ENCODE data around the gene TNNT2.

The TNNT2 gene

GRCh38 chr1:201325678-201326060 lies 51.8 kb downstream of the TNNT2 start:
- no peak overlapping the region for H3K27ac ChIP-seq (ENCODE audit: low read depth, low read length)
- H3K27me3 ChIP-seq (ENCODE audit: insufficient read depth, low read length): no peaks in the 10 kb centered on the region
- no peaks in the 10 kb centered on the region for H3K79me2 ChIP-seq (ENCODE audit: control insufficient read depth, insufficient read depth, low read length, unreplicated experiment)
- no peak overlapping the region for H3K4me3 ChIP-seq (ENCODE audit: low read depth, low read length)
- H3K4me1 ChIP-seq (ENCODE audit: control insufficient read depth, insufficient read depth, low read length, unreplicated experiment): no peaks in the 10 kb centered on the region
- H3K36me3 ChIP-seq (ENCODE audit: insufficient read depth, low read length): no peaks in the 10 kb centered on the region
- no peak overlapping the region for H2AFZ ChIP-seq (ENCODE audit: low read length, unreplicated experiment)

DNA sequence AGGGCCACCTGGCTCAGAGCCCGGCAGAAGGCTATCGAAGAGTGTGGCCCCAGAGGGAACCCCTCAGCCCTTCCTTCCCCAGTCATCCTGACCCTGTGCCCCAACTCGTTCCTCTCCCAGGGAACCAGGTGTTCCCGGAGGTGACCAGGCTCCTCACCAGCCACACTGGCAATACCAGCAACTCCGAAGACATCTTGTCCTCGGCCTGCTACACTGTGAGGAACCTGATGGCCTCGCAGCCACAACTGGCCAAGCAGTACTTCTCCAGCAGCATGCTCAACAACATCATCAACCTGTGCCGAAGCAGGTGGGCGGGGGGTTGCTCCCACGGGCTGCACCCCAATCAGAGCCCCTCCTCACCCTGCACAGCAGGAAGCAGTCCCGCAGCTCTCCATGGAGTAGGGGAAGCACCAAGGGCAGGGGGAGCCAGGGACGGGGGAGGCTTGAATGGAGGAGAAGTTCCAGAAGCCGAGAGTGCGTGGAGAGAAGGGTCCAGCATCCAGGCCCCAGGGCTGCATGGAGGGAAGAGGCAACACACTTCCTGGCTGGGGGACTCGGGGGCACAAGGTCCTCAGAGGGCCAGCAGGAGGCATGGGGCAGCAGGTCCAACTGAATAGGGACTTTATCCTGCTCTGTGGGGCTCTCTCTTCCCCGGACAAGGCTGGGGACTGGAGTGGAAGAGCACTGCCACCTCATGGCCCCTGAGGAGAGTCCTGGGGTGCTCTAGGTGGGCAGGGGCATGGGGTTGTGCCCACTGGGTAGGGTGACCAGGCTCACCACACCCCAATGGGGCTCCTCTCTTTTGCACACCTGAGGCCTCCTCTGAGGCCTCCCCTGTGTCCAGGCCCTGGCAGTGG lies 52.4 kb downstream of the TNNT2 start:
- H2AFZ ChIP-seq (ENCODE audit: low read length, unreplicated experiment): no peak overlapping the region
- no peaks in the 10 kb centered on the region for H3K36me3 ChIP-seq (ENCODE audit: insufficient read depth, low read length)
- no peak overlapping the region for H3K27ac ChIP-seq (ENCODE audit: low read depth, low read length)
- no peaks in the 10 kb centered on the region for H3K27me3 ChIP-seq (ENCODE audit: insufficient read depth, low read length)
- no peak overlapping the region for H3K4me3 ChIP-seq (ENCODE audit: low read depth, low read length)
- no peaks in the 10 kb centered on the region for H3K79me2 ChIP-seq (ENCODE audit: control insufficient read depth, insufficient read depth, low read length, unreplicated experiment)
- no peaks in the 10 kb centered on the region for H3K4me1 ChIP-seq (ENCODE audit: control insufficient read depth, insufficient read depth, low read length, unreplicated experiment)

DNA sequence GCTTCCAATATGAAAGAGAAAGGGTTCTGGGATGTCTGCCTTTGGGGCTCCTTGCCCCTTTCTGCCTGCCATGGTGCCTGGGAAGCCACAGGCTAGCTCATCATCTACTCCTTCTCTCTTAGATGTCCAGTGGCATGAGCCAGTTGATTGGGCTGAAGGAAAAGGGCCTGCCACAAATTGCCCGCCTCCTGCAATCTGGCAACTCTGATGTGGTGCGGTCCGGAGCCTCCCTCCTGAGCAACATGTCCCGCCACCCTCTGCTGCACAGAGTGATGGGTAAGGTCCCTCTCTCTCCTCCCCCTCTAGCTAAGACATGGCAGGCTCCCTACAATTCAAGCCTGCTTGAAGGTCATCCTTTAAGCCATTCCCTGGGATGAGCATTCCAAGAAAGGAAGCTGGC lies 53.2 kb downstream of the TNNT2 start:
- Histone ChIP-seq H3K4me1 (ENCODE audit: control insufficient read depth, insufficient read depth, low read length, unreplicated experiment) (no peaks in the 10 kb centered on the region), H3K4me3 (ENCODE audit: low read depth, low read length) (no peak overlapping the region), H3K36me3 (ENCODE audit: insufficient read depth, low read length) (no peaks in the 10 kb centered on the region), H3K27me3 (ENCODE audit: insufficient read depth, low read length) (no peaks in the 10 kb centered on the region), H3K79me2 (ENCODE audit: control insufficient read depth, insufficient read depth, low read length, unreplicated experiment) (no peaks in the 10 kb centered on the region), H3K27ac (ENCODE audit: low read depth, low read length) (no peak overlapping the region), H2AFZ (ENCODE audit: low read length, unreplicated experiment) (no peak overlapping the region)

GRCh38 chr1:201322653-201323510 lies 54.6 kb downstream of the TNNT2 start:
- H3K27me3 ChIP-seq (ENCODE audit: insufficient read depth, low read length): no peaks in the 10 kb centered on the region

DNA sequence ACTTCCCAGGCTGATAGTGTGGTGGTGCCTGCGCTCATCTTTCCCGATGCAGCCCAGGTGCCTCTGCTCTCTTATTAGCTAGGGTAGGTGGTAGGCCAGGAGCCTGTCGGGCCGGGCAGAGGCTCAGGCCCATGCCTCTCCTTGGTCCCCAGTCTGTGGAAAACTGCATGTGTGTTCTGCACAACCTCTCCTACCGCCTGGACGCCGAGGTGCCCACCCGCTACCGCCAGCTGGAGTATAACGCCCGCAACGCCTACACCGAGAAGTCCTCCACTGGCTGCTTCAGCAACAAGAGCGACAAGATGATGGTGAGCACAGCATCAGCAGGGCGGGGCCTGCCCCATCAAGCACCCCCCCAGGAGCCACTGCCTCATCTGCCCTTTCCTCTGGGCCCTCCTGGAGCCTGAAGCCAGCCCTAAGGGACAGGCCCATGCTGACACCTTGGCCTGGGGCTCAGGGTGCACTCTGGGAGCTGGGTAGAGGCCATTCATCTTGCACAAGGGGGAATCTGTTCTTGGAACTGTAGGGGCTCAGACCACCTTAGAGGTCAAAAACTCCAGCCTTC lies 55.6 kb downstream of the TNNT2 start:
- no peak overlapping the region for H3K4me3 ChIP-seq (ENCODE audit: low read depth, low read length)
- H3K79me2 ChIP-seq (ENCODE audit: control insufficient read depth, insufficient read depth, low read length, unreplicated experiment): no peaks in the 10 kb centered on the region
- no peaks in the 10 kb centered on the region for H3K27me3 ChIP-seq (ENCODE audit: insufficient read depth, low read length)
- H3K4me1 ChIP-seq (ENCODE audit: control insufficient read depth, insufficient read depth, low read length, unreplicated experiment): no peaks in the 10 kb centered on the region
- no peak overlapping the region for H2AFZ ChIP-seq (ENCODE audit: low read length, unreplicated experiment)
- no peaks in the 10 kb centered on the region for H3K36me3 ChIP-seq (ENCODE audit: insufficient read depth, low read length)
- no peak overlapping the region for H3K27ac ChIP-seq (ENCODE audit: low read depth, low read length)

More at GRCh38 chr1:201322653-201323510, 54.6 kb downstream of the TNNT2 start:
- no peak overlapping the region for H3K4me3 ChIP-seq (ENCODE audit: low read depth, low read length)
- no peaks in the 10 kb centered on the region for H3K36me3 ChIP-seq (ENCODE audit: insufficient read depth, low read length)
- H3K4me1 ChIP-seq (ENCODE audit: control insufficient read depth, insufficient read depth, low read length, unreplicated experiment): no peaks in the 10 kb centered on the region
- no peak overlapping the region for H2AFZ ChIP-seq (ENCODE audit: low read length, unreplicated experiment)
- no peaks in the 10 kb centered on the region for H3K79me2 ChIP-seq (ENCODE audit: control insufficient read depth, insufficient read depth, low read length, unreplicated experiment)
- H3K27ac ChIP-seq (ENCODE audit: low read depth, low read length): no peak overlapping the region

DNA sequence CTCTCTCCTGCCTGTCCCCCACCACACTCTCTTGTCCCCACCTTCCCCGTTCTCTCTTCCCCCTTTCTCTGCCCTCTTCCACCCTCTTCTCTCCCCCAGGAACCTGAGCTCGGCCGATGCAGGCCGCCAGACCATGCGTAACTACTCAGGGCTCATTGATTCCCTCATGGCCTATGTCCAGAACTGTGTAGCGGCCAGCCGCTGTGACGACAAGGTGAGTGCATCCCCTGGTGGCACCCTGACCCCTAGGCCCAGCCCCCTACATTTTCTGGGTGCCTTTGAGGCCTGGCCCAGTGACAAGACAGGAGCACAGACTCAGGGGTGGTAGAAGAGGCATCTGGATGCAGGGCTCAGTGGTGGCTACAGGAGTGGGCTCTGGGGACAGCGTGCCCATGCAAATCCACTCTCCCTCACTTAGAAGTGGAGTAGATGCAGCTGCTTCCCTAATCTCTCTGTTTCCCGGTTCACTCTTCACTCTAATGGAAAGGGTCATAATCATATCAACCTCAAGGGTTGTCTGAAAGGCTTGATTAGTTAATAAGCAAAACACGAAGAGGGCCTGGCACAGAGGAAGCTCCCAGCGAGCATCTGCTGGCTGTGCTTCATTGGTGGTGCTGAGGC lies 57.2 kb downstream of the TNNT2 start:
- Histone ChIP-seq H3K4me1 (ENCODE audit: control insufficient read depth, insufficient read depth, low read length, unreplicated experiment) (no peaks in the 10 kb centered on the region), H3K27ac (ENCODE audit: low read depth, low read length) (no peak overlapping the region), H3K27me3 (ENCODE audit: insufficient read depth, low read length) (no peaks in the 10 kb centered on the region), H3K36me3 (ENCODE audit: insufficient read depth, low read length) (no peaks in the 10 kb centered on the region), H3K4me3 (ENCODE audit: low read depth, low read length) (no peak overlapping the region), H2AFZ (ENCODE audit: low read length, unreplicated experiment) (no peak overlapping the region), H3K79me2 (ENCODE audit: control insufficient read depth, insufficient read depth, low read length, unreplicated experiment) (no peaks in the 10 kb centered on the region)

DNA sequence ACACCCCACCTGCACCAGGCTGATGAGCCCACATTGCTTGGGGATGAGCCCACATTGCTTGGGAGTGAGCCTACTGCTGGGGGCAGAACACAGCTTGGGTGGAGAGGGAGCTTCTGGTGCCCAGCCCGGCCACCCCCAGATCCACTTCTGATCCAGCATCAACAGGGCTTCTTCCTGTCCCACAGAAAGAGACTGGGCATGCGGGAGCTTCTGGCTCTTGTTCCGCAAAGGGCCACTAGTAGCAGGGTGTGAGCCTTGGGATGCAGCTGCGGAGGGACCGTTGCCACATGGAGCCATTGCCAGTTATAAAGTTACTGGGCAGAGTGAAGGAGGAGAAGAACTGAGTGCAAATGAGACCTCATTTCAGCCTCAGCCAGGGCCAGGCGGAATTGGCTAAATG lies 57.8 kb downstream of the TNNT2 start:
- Histone ChIP-seq H3K27me3 (ENCODE audit: insufficient read depth, low read length) (no peaks in the 10 kb centered on the region), H3K4me1 (ENCODE audit: control insufficient read depth, insufficient read depth, low read length, unreplicated experiment) (no peaks in the 10 kb centered on the region), H3K36me3 (ENCODE audit: insufficient read depth, low read length) (no peaks in the 10 kb centered on the region), H3K4me3 (ENCODE audit: low read depth, low read length) (no peak overlapping the region), H3K27ac (ENCODE audit: low read depth, low read length) (no peak overlapping the region), H3K79me2 (ENCODE audit: control insufficient read depth, insufficient read depth, low read length, unreplicated experiment) (no peaks in the 10 kb centered on the region), H2AFZ (ENCODE audit: low read length, unreplicated experiment) (no peak overlapping the region)

DNA sequence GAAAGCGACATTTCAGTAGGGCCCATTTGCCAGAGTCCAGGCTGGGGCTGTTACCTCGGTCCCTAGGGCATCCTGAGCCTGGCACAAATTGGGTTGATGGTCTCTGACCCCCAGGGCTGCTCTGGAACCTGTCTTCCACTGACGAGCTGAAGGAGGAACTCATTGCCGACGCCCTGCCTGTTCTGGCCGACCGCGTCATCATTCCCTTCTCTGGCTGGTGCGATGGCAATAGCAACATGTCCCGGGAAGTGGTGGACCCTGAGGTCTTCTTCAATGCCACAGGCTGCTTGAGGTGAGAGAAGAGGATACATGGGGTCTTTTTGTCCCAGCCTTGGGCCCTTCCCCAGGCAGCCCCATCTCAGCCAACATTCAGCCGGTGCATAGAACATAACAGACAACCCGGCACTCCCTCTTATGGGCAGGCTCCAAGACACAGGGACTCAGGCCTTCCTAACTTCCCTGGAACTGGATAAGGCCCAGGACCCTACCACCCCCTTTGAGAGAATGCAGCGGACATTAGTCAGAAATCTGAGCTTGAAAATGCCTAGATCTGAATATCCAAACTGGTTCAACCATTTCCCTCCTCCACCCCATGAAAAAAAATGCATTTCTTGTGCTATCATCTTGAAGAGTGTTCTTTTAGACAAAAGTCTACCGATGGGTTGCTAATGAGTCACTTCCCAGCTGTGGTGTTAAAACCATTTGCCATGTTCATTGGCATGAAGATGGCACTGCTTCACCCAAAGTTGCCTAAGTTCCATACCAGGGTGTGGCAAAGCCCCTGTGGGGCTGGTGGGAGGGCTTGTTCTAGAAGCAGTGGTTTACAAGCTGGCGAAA lies 58.8 kb downstream of the TNNT2 start:
- Histone ChIP-seq H3K27me3 (ENCODE audit: insufficient read depth, low read length) (no peaks in the 10 kb centered on the region), H2AFZ (ENCODE audit: low read length, unreplicated experiment) (no peak overlapping the region), H3K4me3 (ENCODE audit: low read depth, low read length) (no peak overlapping the region), H3K36me3 (ENCODE audit: insufficient read depth, low read length) (no peaks in the 10 kb centered on the region), H3K4me1 (ENCODE audit: control insufficient read depth, insufficient read depth, low read length, unreplicated experiment) (no peaks in the 10 kb centered on the region), H3K27ac (ENCODE audit: low read depth, low read length) (no peak overlapping the region), H3K79me2 (ENCODE audit: control insufficient read depth, insufficient read depth, low read length, unreplicated experiment) (no peaks in the 10 kb centered on the region)

- H3K27me3 ChIP-seq (ENCODE audit: insufficient read depth, low read length): no peaks in the 10 kb centered on the region
- H3K79me2 ChIP-seq (ENCODE audit: control insufficient read depth, insufficient read depth, low read length, unreplicated experiment): no peaks in the 10 kb centered on the region
- H2AFZ ChIP-seq (ENCODE audit: low read length, unreplicated experiment): no peak overlapping the region
- no peak overlapping the region for H3K27ac ChIP-seq (ENCODE audit: low read depth, low read length)
- no peaks in the 10 kb centered on the region for H3K36me3 ChIP-seq (ENCODE audit: insufficient read depth, low read length)
- no peak overlapping the region for H3K4me3 ChIP-seq (ENCODE audit: low read depth, low read length)
- no peaks in the 10 kb centered on the region for H3K4me1 ChIP-seq (ENCODE audit: control insufficient read depth, insufficient read depth, low read length, unreplicated experiment)
Observed at GRCh38 chr1:201317551-201317950, 59.9 kb downstream of the TNNT2 start.

DNA sequence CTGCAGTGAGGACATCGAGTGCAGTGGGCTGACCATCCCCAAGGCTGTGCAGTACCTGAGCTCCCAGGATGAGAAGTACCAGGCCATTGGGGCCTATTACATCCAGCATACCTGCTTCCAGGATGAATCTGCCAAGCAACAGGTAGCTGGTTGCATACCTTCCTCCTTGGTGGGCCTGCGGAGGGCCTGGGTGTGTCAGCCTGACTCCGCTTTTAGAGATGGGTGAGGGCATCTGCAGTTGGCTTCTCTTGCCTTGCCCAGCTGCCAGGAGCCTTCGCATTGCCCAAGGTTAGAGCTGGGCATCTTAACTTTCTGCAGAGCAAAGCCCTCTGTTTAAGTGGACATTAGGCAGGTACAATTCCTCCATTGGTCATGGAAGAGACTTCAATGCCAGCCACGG lies 60.9 kb downstream of the TNNT2 start:
- Histone ChIP-seq H3K27ac (ENCODE audit: low read depth, low read length) (no peak overlapping the region), H3K27me3 (ENCODE audit: insufficient read depth, low read length) (no peaks in the 10 kb centered on the region), H3K4me1 (ENCODE audit: control insufficient read depth, insufficient read depth, low read length, unreplicated experiment) (no peaks in the 10 kb centered on the region)

More for the DNA sequence above, 60.9 kb downstream of the TNNT2 start:
- Histone ChIP-seq H3K79me2 (ENCODE audit: control insufficient read depth, insufficient read depth, low read length, unreplicated experiment) (no peaks in the 10 kb centered on the region), H3K4me3 (ENCODE audit: low read depth, low read length) (no peak overlapping the region), H2AFZ (ENCODE audit: low read length, unreplicated experiment) (no peak overlapping the region), H3K36me3 (ENCODE audit: insufficient read depth, low read length) (no peaks in the 10 kb centered on the region)
